Ovary (tissue), 9 donors: Measurements from ENCODE around the gene PRKCE. TPM values are rescaled to one million over a fixed set of nuclear protein-coding genes. Genes with fewer than 3 reads are reported as not detected.

Experiments used
- DNase-seq, 5 donors: peaks; one replicate each; pipeline ENCODE4 v3.0.0-alpha.2; 2019 to 2020
- H3K27ac ChIP-seq, 2 donors: fragments of 200-600 bp; one replicate each; pipeline versions ENCODE4 v1.5.1 to v1.8.0; 2019 to 2022
- H3K27me3 ChIP-seq: fragments of 200-600 bp; one replicate; pipeline ENCODE4 v1.8.0; 2022
- H3K36me3 ChIP-seq: fragments of 200-600 bp; sonication (generic); one replicate; pipeline ENCODE4 v1.5.1; 2019
- H3K4me1 ChIP-seq: one replicate; pipeline ENCODE4 v1.8.1; 2013; ENCODE audit warnings: mild to moderate bottlenecking, moderate library complexity; ENCODE audit not compliant: insufficient read depth
- H3K4me3 ChIP-seq: fragments of 200-600 bp; sonication (generic); one replicate; pipeline ENCODE4 v1.5.1; 2017
- H3K9me3 ChIP-seq, 2 donors: fragments of 200-600 bp in 1 of 2; sonication (generic) in 1 of 2; one replicate each; pipeline versions ENCODE4 v1.5.1 to v1.8.1; 2013 to 2019; ENCODE audit warnings: mild to moderate bottlenecking in 1 of 2, moderate library complexity in 1 of 2
- EP300 ChIP-seq: sonication (generic); formaldehyde crosslinking; IDR thresholded peaks from one replicate; pipeline ENCODE4 v1.6.1; 2017; ENCODE audit warnings: antibody characterized with exemption
- POLR2A ChIP-seq: fragments of 450-650 bp; IDR thresholded peaks from one replicate; pipeline ENCODE4 v1.6.1; 2017; ENCODE audit warnings: antibody characterized with exemption, mild to moderate bottlenecking, moderate library complexity
- WGBS, 3 donors: extraction: QIAGEN DNeasy Blood & Tissue Kit in 1 of 3; methylation state at CpG; one replicate each; pipeline versions ENCODE4 v1.1.5 to v1.1.7; 2013 to 2017; 5-methylcytosine and 5-hydroxymethylcytosine counted together
- intact Hi-C, 4 donors: fragments of 100-400 bp; cut with DNase I; formaldehyde crosslinking; loops; one replicate each; pipeline versions ENCODE4 v1.11.0 to v1.15.1; 2022 to 2023
- polyA plus RNA-seq, 2 donors: library from polyadenylated mRNA; stranded (reverse); fragments of 200-250 nt in 1 of 2; fragments of 350-450 nt in 1 of 2; fragmentation: Illumina TruSeq in 1 of 2; extraction: RNeasy Lipid Tissue Mini Kit (QIAGEN cat#74804) in 1 of 2; gene quantifications; one replicate each; pipeline ENCODE4 v1.2.3, GENCODE V29; 2013 to 2014
- total RNA-seq, 7 donors: library from RNA; depleted of rRNA in 2 of 7; stranded (reverse); fragments of >200 nt in 2 of 7; fragmentation: NEBNext Ultra II Directional in 3 of 7; extraction: Animal tissue kit (Norgen Biotek cat#: 25700) in 3 of 7; gene quantifications; one replicate each; pipeline versions ENCODE4 v1.1.0 to v1.2.4, GENCODE V29; 2016 to 2023
- TF ChIP-seq, protein P1 (sequence below), 3 donors: fragments of 450-650 bp in 2 of 3; fragments of 200-600 bp in 1 of 3; IDR thresholded peaks; one replicate each; pipeline versions ENCODE4 v1.5.1 to v1.8.0; 2016 to 2022; ENCODE audit warnings: antibody characterized with exemption in 3 of 3, mild to moderate bottlenecking in 1 of 3
- donor health status: DM: no; HTN: no; CAD: no; lungs with moderate emphysema.
- donor health status: DM: no; HTN: no; CAD: no.
- donor health status: Bipolar disorder and iron deficiency.
- donor health status: DM: yes; HTN: yes; CAD: no.
- donor health status: DM: no; HTN: no; CAD: no.
- donor health status: DM: yes; HTN: yes; CAD: no.

The PRKCE gene
- total and polyA plus RNA-seq, 9 donors: 3.1 to 22.8 (median 12.8) TPM

GRCh38 chr2:45986509-45986908 is 335.0 kb downstream of the PRKCE start:
- Histone ChIP-seq H3K36me3 (no peaks in the 10 kb centered on the region), H3K27me3 (no peaks in the 10 kb centered on the region), H3K4me3 (no peak overlapping the region), H3K4me1 (peaks cover 3% of the 10 kb centered on the region), H3K27ac (no peak overlapping the region), H3K9me3 (no peaks in the 10 kb centered on the region)
- intact Hi-C loops: no loop called here
- WGBS, 3 donors: 58 to 66% (median 60%) methylated on average over 5 of the region's 5 CpGs
- DNase-seq: no peak
- TF ChIP-seq, protein P1, sequence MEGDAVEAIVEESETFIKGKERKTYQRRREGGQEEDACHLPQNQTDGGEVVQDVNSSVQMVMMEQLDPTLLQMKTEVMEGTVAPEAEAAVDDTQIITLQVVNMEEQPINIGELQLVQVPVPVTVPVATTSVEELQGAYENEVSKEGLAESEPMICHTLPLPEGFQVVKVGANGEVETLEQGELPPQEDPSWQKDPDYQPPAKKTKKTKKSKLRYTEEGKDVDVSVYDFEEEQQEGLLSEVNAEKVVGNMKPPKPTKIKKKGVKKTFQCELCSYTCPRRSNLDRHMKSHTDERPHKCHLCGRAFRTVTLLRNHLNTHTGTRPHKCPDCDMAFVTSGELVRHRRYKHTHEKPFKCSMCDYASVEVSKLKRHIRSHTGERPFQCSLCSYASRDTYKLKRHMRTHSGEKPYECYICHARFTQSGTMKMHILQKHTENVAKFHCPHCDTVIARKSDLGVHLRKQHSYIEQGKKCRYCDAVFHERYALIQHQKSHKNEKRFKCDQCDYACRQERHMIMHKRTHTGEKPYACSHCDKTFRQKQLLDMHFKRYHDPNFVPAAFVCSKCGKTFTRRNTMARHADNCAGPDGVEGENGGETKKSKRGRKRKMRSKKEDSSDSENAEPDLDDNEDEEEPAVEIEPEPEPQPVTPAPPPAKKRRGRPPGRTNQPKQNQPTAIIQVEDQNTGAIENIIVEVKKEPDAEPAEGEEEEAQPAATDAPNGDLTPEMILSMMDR (IDR thresholded peaks at IDR 0.05): no peak
- TF ChIP-seq POLR2A (no peak), EP300 (no peak)

GRCh38 chr2:45987856-45988255 is 336.4 kb downstream of the PRKCE start:
- Histone ChIP-seq H3K36me3 (no peaks in the 10 kb centered on the region), H3K27me3 (no peaks in the 10 kb centered on the region), H3K27ac (no peak overlapping the region), H3K4me1 (peaks cover 3% of the 10 kb centered on the region), H3K9me3 (no peaks in the 10 kb centered on the region), H3K4me3 (no peak overlapping the region)
- 62 to 70% (median 66%) methylated on average over 2 of the region's 2 CpGs for WGBS, 3 donors
- intact Hi-C loops: no loop called here
- no peak for DNase-seq
- TF ChIP-seq POLR2A: no peak
- TF ChIP-seq, protein P1 (IDR thresholded peaks at IDR 0.05): no peak

- Histone ChIP-seq H3K9me3 (no peaks in the 10 kb centered on the region), H3K27ac (no peak overlapping the region), H3K36me3 (no peaks in the 10 kb centered on the region), H3K27me3 (no peaks in the 10 kb centered on the region), H3K4me1 (peaks cover 7% of the 10 kb centered on the region), H3K4me3 (no peak overlapping the region)
- intact Hi-C loops: no loop called here
- TF ChIP-seq EP300 (no peak), POLR2A (no peak)
- TF ChIP-seq, protein P1 (IDR thresholded peaks at IDR 0.05): no peak
- DNase-seq: no peak
- 88 to 93% (median 89%) methylated on average over 7 of the region's 7 CpGs for WGBS, 3 donors
Observed at GRCh38 chr2:45988879-45989278, 337.4 kb downstream of the PRKCE start.

DNA sequence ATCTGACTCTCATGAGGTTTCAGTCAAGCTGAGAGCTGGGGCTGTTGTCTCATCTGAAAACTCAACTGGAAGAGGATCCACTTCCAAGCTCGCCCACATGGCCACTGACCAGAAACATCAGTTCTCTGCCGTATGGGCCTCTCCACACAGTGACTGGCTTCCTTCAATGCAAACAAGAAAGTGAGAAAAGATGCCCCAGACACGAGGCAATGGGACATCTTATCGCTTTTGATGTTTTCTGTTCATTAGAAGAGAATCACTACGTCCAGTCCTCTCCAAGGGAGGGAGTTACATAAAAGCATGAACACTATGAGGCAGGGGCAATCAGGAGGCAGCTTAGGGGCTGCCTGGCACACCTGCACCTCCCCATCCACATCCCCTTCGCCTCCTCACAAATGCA is 338.7 kb downstream of the PRKCE start:
- Histone ChIP-seq H3K27ac (no peak overlapping the region), H3K4me1 (peaks cover 7% of the 10 kb centered on the region), H3K4me3 (no peak overlapping the region), H3K27me3 (no peaks in the 10 kb centered on the region), H3K36me3 (no peaks in the 10 kb centered on the region), H3K9me3 (no peaks in the 10 kb centered on the region)
- intact Hi-C loops: loop anchor here in 2 of 4 donors (10.0 kb wide), 2 partner anchors 75 to 905 kb away; no protein-coding TSS in a partner anchor
- no peak for DNase-seq
- TF ChIP-seq EP300 (no peak), POLR2A (no peak)
- TF ChIP-seq, protein P1 (IDR thresholded peaks at IDR 0.05): no peak
- WGBS, 3 donors: 84 to 93% (median 87%) methylated on average over 6 of the region's 6 CpGs
